ENCODE measurements around the gene PAN2. TPM values are rescaled to one million over a fixed set of nuclear protein-coding genes. Genes with fewer than 3 reads are reported as not detected.

PAN2 gene
- total RNA-seq, 1 experiment from 2014 or later = 35.4 TPM

- Histone ChIP-seq H2BK20ac (ENCODE audit: low read depth, low read length, poor library complexity, severe bottlenecking) (no peak overlapping the region), H2BK120ac (ENCODE audit: low read depth, low read length, poor library complexity, severe bottlenecking) (no peak overlapping the region), H3K4me1 (ENCODE audit: insufficient read depth, low read length) (no peaks in the 10 kb centered on the region), H3K23me2 (ENCODE audit: insufficient read length, low read depth, low read length, poor library complexity, severe bottlenecking) (no peaks in the 10 kb centered on the region), H4K8ac (replicated peaks; ENCODE audit: insufficient read length, low read depth, low read length) (no peak overlapping the region), H3K23ac (ENCODE audit: insufficient read length, low read depth, low read length) (no peak overlapping the region), H2AK5ac (ENCODE audit: insufficient read length, low read length) (no peak overlapping the region), H3K14ac (ENCODE audit: insufficient read depth, low read length) (no peak overlapping the region), H3K9me3 (ENCODE audit: control insufficient read depth, low read depth, low read length) (no peaks in the 10 kb centered on the region), H3K18ac (ENCODE audit: insufficient read length, low read depth, low read length) (no peak overlapping the region), H3K4me2 (ENCODE audit: insufficient read depth, insufficient read length, low read length) (no peak overlapping the region), H2BK15ac (ENCODE audit: low read depth, low read length) (no peak overlapping the region), H3K79me1 (ENCODE audit: insufficient read depth, low read depth, low read length, poor library complexity, severe bottlenecking) (no peaks in the 10 kb centered on the region), H3K56ac (ENCODE audit: insufficient read length, low read depth, low read length) (no peak overlapping the region), H4K5ac (ENCODE audit: insufficient read length, low read depth, low read length) (no peak overlapping the region), H2BK12ac (ENCODE audit: insufficient read length, low read depth, low read length) (no peak overlapping the region), H2AFZ (ENCODE audit: low read length) (no peak overlapping the region), H3K27me3 (ENCODE audit: insufficient read depth, low read length) (no peaks in the 10 kb centered on the region), H2BK5ac (ENCODE audit: insufficient read length, low read length) (no peak overlapping the region), H3K9ac (ENCODE audit: extremely low read depth, insufficient read length, low read length) (no peak overlapping the region), H4K20me1 (ENCODE audit: control insufficient read depth, insufficient read depth, insufficient read length) (no peaks in the 10 kb centered on the region), H4K91ac (ENCODE audit: insufficient read length, low read depth, low read length) (no peak overlapping the region), H3K4ac (ENCODE audit: low read depth, low read length) (no peak overlapping the region), H3K79me2 (ENCODE audit: insufficient read depth, low read length) (no peaks in the 10 kb centered on the region), H3T11ph (ENCODE audit: low read length) (no peak overlapping the region), H3K27ac (ENCODE audit: insufficient read length, low read depth, low read length) (no peak overlapping the region)
- WGBS (ENCODE audit: extremely low coverage, insufficient read length, low lambda C conversion rate) = no CpG with 5 or more reads among the region's 2 CpGs
- no peak for DNase-seq
- H3K4me3 Mint-ChIP-seq = no peak overlapping the region
- H3K4me1 Mint-ChIP-seq = no peaks in the 10 kb centered on the region
- H3K36me3 Mint-ChIP-seq (ENCODE audit: insufficient read depth in 1 of 3, low read depth in 3 of 3) = peaks cover 15 to 85% (median 73%) of the 10 kb centered on the region in 3 experiments; a peak in 6 of 7 replicates
- H3K27me3 Mint-ChIP-seq (ENCODE audit: low read depth) = no peaks in the 10 kb centered on the region
- no peak for TF ChIP-seq CTCF (conservative IDR thresholded peaks at IDR 0.05)
- H3K27ac Mint-ChIP-seq = no peak overlapping the region
- H3K9me3 Mint-ChIP-seq = no peaks in the 10 kb centered on the region
Measured at GRCh38 chr12:56350662-56351061, 16.9 kb upstream of the PAN2 start.

Data from H9 (cell line).